ENCODE measurements around the gene INPP5B.

DNA sequence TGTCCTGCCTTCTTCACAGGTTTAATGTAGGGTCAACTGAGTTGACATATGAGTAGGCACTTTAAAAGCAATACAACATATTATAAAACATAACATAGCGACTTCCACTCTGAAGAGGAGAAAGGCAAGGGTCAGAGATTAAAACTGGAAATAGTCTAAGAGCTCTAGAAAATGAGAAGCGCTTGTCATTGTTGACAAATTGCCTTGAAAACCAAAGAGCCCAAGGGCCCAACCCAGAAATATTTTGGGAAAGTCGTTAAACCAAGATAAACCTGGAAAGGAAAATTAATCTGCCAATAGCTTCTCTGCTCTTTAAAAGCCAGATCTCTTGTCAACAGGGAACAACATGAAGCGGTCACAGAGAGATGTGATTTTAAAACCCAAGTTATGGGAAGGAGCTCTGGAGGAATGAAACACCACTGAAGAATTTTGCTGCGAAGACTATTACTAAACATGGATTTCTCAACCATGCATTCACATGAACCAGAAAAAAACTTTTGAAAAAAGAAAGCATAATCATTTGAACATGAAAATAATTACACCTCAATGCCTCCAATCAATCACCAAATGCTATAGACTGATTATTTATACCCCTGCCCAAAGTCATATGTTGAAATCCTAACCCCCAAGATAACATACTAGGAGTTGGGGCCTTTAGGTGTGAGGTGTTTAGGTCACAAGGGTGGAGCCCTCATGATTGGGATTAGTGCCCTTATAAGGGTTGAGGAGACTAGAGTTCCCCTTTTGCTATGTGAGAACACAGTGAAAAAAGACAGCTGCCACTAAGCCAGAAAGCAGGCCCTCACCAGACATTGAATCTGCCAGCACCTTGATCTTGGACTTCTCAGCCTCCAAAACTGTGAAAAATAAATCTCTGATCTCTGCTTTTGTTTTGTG, 54.5 kb downstream of the INPP5B start:
- TF ChIP-seq EP300 (IDR thresholded peaks at IDR 0.05): no peak
- TF ChIP-seq, protein P1, sequence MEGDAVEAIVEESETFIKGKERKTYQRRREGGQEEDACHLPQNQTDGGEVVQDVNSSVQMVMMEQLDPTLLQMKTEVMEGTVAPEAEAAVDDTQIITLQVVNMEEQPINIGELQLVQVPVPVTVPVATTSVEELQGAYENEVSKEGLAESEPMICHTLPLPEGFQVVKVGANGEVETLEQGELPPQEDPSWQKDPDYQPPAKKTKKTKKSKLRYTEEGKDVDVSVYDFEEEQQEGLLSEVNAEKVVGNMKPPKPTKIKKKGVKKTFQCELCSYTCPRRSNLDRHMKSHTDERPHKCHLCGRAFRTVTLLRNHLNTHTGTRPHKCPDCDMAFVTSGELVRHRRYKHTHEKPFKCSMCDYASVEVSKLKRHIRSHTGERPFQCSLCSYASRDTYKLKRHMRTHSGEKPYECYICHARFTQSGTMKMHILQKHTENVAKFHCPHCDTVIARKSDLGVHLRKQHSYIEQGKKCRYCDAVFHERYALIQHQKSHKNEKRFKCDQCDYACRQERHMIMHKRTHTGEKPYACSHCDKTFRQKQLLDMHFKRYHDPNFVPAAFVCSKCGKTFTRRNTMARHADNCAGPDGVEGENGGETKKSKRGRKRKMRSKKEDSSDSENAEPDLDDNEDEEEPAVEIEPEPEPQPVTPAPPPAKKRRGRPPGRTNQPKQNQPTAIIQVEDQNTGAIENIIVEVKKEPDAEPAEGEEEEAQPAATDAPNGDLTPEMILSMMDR (IDR thresholded peaks at IDR 0.05): no peak
- no peak for TF ChIP-seq POLR2A (IDR thresholded peaks at IDR 0.05)
